HG03280 (cell line): Measurements from ENCODE around the gene NEO1.

Experiments
- ATAC-seq: cut with Tn5 transposase; IDR thresholded peaks from one replicate; pipeline ENCODE4 v1.9.1; 2021; ENCODE audit warnings: mild to moderate bottlenecking, moderate library complexity; ENCODE audit not compliant: unreplicated experiment

Gene NEO1

GRCh38 chr15:73326157-73326556 is 273.9 kb downstream of the NEO1 start:
- ATAC-seq = no peak

- ATAC-seq = no peak
Measured at GRCh38 chr15:73328149-73328820, 276.0 kb downstream of the NEO1 start.

GRCh38 chr15:73328981-73329380 is 276.7 kb downstream of the NEO1 start:
- no peak for ATAC-seq

- ATAC-seq = no peak
Measured at GRCh38 chr15:73329501-73330200, 277.4 kb downstream of the NEO1 start.

- no peak for ATAC-seq
Measured at GRCh38 chr15:73330206-73331051, 278.2 kb downstream of the NEO1 start.

- no peak for ATAC-seq
Measured at GRCh38 chr15:73331501-73331900, 279.2 kb downstream of the NEO1 start.

GRCh38 chr15:73331991-73332925 is 280.0 kb downstream of the NEO1 start:
- ATAC-seq = no peak

GRCh38 chr15:73333001-73333400 is 280.7 kb downstream of the NEO1 start:
- no peak for ATAC-seq

- no peak for ATAC-seq
Measured at GRCh38 chr15:73334086-73334485, 281.8 kb downstream of the NEO1 start.

- no peak for ATAC-seq
Measured at GRCh38 chr15:73335026-73335425, 282.8 kb downstream of the NEO1 start.

GRCh38 chr15:73335471-73335870 is 283.2 kb downstream of the NEO1 start:
- ATAC-seq = no peak

- no peak for ATAC-seq
Measured at GRCh38 chr15:73336756-73337155, 284.5 kb downstream of the NEO1 start.

GRCh38 chr15:73337187-73337586 is 284.9 kb downstream of the NEO1 start:
- no peak for ATAC-seq

GRCh38 chr15:73338058-73338457 is 285.8 kb downstream of the NEO1 start:
- ATAC-seq = no peak

GRCh38 chr15:73338606-73339374 is 286.5 kb downstream of the NEO1 start:
- no peak for ATAC-seq

GRCh38 chr15:73340502-73341192 is 288.4 kb downstream of the NEO1 start:
- no peak for ATAC-seq

GRCh38 chr15:73341886-73342600 is 289.8 kb downstream of the NEO1 start:
- ATAC-seq = no peak

GRCh38 chr15:73344056-73344455 is 291.8 kb downstream of the NEO1 start:
- ATAC-seq = no peak

GRCh38 chr15:73345658-73346057 is 293.4 kb downstream of the NEO1 start:
- ATAC-seq = no peak
